KBM-7 (cell line): ENCODE results near the gene MAST3.
"Not testable (repeated sequence)": the region's sequence is repeated elsewhere in the genome, so short reads cannot be mapped to it uniquely, and the experiment has no call there.

Experiments
- DNase-seq: peaks from one replicate; pipeline ENCODE4 v3.0.0-alpha.2; 2015
- in situ Hi-C: fragments of 300-500 bp; cut with MboI; formaldehyde crosslinking; loops from 2 replicates; pipeline ENCODE4 v1.14.3; 2020; ENCODE audit warnings: low sequenced_read_pairs, low pct_unique_long_range_greater_than_20kb, mixed read lengths

MAST3 gene

GRCh38 chr19:18152817-18153555 is 55.4 kb downstream of the MAST3 start, which contains the start of gene PIK3R2:
Gene PIK3R2 (plus strand): TSS chr19:18153163. CDS start chr19:18155880, 2,717 bp downstream.
- in situ Hi-C loops, result no loop called here
- peak; percentile 98 for DNase-seq

DNA sequence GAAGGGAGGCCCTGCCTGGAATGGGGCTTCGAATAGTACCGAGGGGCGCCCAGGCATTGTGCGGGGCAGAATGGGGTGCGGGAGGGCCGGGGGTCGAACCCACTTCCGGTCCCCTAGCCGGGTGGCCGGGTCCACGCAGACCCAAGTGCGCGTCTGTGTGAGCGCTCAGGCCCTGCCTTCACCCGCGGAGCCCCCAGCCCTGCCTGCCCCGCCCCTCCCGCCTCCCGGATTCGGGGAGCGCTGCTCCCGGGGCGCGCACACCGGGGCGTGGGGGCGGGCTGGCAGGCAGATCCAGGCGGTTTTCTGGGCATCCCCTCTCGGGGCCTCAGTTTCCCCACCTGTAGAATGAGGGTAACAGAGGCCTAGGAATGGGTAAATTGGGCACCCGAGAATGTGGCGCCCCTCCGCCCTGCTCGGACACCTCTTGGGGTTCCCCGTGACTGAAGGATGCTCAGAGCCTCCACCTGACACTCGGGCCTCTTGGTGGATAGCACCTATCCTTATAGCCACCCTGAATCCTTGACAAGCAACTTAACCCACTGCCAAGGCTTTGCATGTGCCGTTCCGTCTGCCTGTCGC is 56.1 kb downstream of the MAST3 start:
- in situ Hi-C loops, result no loop called here
- no peak for DNase-seq

- no peak for DNase-seq
- in situ Hi-C loops, result no loop called here
Observed at GRCh38 chr19:18155095-18156087, 57.8 kb downstream of the MAST3 start.

- DNase-seq, result no peak
- in situ Hi-C loops, result no loop called here
Observed at GRCh38 chr19:18156268-18156667, 58.7 kb downstream of the MAST3 start.

GRCh38 chr19:18156841-18157464 is 59.4 kb downstream of the MAST3 start:
- DNase-seq, result peak; percentile 53

GRCh38 chr19:18157465-18158063 is 60.0 kb downstream of the MAST3 start:
- DNase-seq, result no peak
- in situ Hi-C loops, result no loop called here

More at GRCh38 chr19:18156841-18157464, 59.4 kb downstream of the MAST3 start:
- in situ Hi-C loops, result no loop called here

GRCh38 chr19:18158467-18158866 is 60.9 kb downstream of the MAST3 start:
- in situ Hi-C loops, result no loop called here
- DNase-seq, result no peak

- in situ Hi-C loops, result not testable (repeated sequence)
Observed at GRCh38 chr19:18159059-18159616, 61.6 kb downstream of the MAST3 start.

DNA sequence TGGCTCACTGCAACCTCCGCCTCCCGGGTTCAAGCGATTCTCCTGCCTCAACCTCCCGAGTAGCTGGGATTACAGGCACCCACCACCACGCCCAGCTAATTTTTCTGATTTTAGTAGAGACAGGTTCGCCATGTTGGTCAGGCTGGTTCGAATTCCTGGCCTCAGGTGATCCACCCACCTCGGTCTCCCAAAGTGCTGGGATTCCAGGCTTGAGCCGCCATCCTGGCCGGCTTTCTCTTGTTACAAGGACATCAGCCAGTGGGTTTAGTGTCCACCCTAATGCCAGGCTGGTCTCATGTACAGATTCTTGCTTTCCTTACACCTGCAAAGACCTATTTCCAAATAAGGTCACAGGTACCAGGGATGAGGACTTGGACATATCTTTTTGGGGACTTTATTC is 62.2 kb downstream of the MAST3 start:
- no peak for DNase-seq
- in situ Hi-C loops, result no loop called here

More at GRCh38 chr19:18159059-18159616, 61.6 kb downstream of the MAST3 start:
- not testable (repeated sequence) for DNase-seq

DNA sequence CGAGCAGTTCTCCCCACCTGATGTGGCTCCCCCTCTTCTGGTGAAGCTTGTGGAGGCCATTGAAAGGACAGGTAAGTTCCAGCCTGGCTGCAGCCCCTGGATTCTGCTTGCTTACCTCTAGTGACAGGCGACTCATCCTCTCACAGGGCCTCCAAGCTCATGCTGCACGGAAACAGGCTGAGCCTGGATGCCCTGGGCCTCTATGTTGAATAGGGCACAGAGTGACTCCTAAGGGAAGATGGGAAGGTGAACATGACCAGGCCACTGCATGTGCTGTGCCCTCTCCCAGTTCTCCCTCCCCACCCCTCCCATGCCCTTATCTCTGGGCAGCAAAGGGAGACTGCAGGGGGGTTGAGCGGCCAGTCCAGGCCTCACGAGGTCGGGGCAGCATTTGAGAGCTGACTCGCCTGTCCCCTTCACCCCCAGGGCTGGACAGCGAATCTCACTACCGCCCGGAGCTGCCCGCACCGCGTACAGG is 63.0 kb downstream of the MAST3 start:
- in situ Hi-C loops, result no loop called here
- DNase-seq, result no peak

DNA sequence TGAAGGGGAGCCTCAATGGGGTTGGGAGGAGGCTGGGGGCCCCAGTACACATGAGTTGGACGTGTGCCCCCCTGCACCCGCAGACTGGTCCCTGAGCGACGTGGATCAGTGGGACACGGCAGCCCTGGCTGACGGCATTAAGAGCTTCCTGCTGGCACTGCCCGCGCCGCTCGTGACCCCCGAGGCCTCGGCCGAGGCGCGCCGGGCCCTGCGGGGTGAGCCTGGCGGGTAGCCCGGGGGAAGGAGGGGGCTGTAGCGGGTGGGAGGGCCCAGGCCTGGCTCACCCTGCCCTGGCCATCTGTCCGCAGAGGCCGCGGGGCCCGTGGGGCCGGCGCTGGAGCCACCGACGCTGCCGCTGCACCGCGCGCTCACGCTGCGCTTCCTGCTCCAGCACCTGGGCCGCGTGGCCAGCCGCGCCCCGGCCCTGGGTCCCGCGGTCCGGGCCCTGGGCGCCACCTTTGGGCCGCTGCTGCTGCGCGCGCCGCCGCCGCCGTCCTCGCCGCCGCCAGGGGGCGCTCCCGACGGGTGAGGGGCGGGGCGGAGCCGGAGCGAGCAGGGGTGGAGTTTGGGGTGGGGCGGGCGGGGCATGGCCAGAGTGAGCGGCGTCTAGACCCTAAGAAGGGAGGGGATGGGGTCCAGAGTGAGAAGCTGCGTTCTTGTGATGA is 63.5 kb downstream of the MAST3 start:
- in situ Hi-C loops, result no loop called here
- DNase-seq, result peak; percentile 54

- DNase-seq, result no peak
- in situ Hi-C loops, result no loop called here
Observed at GRCh38 chr19:18161636-18162002, 64.0 kb downstream of the MAST3 start.

DNA sequence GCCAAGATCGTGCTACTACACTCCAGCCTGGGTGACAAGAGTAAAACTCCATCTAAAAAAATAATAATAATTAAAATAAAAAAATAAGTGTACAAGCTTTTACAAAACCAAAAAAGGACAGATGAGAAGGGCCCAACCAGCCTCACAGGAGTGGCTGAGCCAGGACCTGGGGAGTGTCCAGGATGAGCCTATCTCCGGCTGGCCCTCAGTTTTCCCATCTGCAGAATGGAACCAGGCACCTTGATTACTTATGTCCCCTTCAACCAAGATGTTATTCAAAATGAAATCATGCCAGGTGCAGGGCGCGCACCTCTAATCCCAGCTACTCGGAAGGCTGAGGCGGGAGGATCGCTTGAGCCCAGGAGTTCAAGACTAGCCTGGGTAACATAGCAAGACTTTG is 66.5 kb downstream of the MAST3 start:
- in situ Hi-C loops, result no loop called here
- no peak for DNase-seq

GRCh38 chr19:18165794-18166544 is 68.4 kb downstream of the MAST3 start:
- DNase-seq, result no peak
- in situ Hi-C loops, result no loop called here

GRCh38 chr19:18167011-18167410 is 69.4 kb downstream of the MAST3 start:
- in situ Hi-C loops, result no loop called here
- DNase-seq, result no peak

GRCh38 chr19:18167975-18168645 is 70.5 kb downstream of the MAST3 start:
- DNase-seq, result peak; percentile 56

More at GRCh38 chr19:18167975-18168645, 70.5 kb downstream of the MAST3 start:
- in situ Hi-C loops, result no loop called here
